Measurements from ENCODE around the gene SLC34A1. TPM values are rescaled to one million over a fixed set of nuclear protein-coding genes. Genes with fewer than 3 reads are reported as not detected.

Gene SLC34A1
- total and polyA plus RNA-seq, 2 of the 4 experiments (the other 2 are of a cell fraction) = not detected

GRCh38 chr5:177440211-177440989 lies 56.2 kb downstream of the SLC34A1 start:
- Histone ChIP-seq H3K18ac (ENCODE audit: low read depth, low read length) (no peak overlapping the region), H3K4me1 (ENCODE audit: control insufficient read depth, insufficient read depth, low read length) (no peaks in the 10 kb centered on the region), H4K20me1 (ENCODE audit: insufficient read depth, low read length) (peaks cover 4% of the 10 kb centered on the region; the same call in 1 of the 2 replicates), H3K36me3 (ENCODE audit: control insufficient read depth, insufficient read depth, low read length) (peaks cover 24% of the 10 kb centered on the region; the same call in 1 of the 2 replicates), H4K91ac (ENCODE audit: insufficient read depth, low read depth, low read length) (no peak overlapping the region), H3K9me3 (ENCODE audit: control insufficient read depth, insufficient read depth, low read length) (no peaks in the 10 kb centered on the region), H2BK15ac (ENCODE audit: low read depth, low read length) (no peak overlapping the region), H3K9me1 (ENCODE audit: insufficient read depth, low read length) (peaks cover 6% of the 10 kb centered on the region; the same call in 1 of the 2 replicates), H4K5ac (ENCODE audit: low read depth, low read length) (no peak overlapping the region), H4K8ac (ENCODE audit: low read depth in 2 of 2, low read length in 2 of 2) (no peak overlapping the region), H2BK120ac (ENCODE audit: low read depth, low read length) (no peak overlapping the region), H3K4me2 (ENCODE audit: low read depth, low read length) (no peak overlapping the region), H3K14ac (replicated peaks; ENCODE audit: low read depth, low read length) (no peak overlapping the region), H3K23ac (ENCODE audit: low read depth, low read length) (no peak overlapping the region), H2AK5ac (ENCODE audit: low read depth, low read length) (no peak overlapping the region), H2BK20ac (ENCODE audit: low read depth, low read length) (no peak overlapping the region), H3K27me3 (ENCODE audit: control insufficient read depth, insufficient read depth, low read length) (no peaks in the 10 kb centered on the region), H3K4ac (ENCODE audit: low read depth, low read length) (no peak overlapping the region), H3K56ac (ENCODE audit: extremely low read depth, insufficient read depth, low read length) (no peak overlapping the region), H2AK9ac (replicated peaks; ENCODE audit: low read depth, low read length, poor library complexity) (peak overlapping the region; percentile 31), H3K79me1 (ENCODE audit: low read depth in 1 of 2, low read length in 2 of 2) (no peaks in the 10 kb centered on the region), H2AFZ (replicated peaks; ENCODE audit: low read length, poor library complexity) (peak overlapping the region; percentile 39), H3K27ac (ENCODE audit: insufficient read depth, low read length) (no peak overlapping the region), H2BK5ac (ENCODE audit: low read depth, low read length, poor library complexity, severe bottlenecking) (no peak overlapping the region), H3K4me3 (ENCODE audit: insufficient read depth, low read depth, low read length) (no peak overlapping the region), H3K9ac (ENCODE audit: low read depth, low read length) (no peak overlapping the region)
- intact Hi-C loops (cut with micrococcal nuclease) (no loop called here), dilution Hi-C loops (cut with HindIII; ENCODE audit: low sequenced_read_pairs, unreplicated experiment) (no loop called here), in situ Hi-C loops (cut with MboI; ENCODE audit: low sequenced_read_pairs) (no loop called here)
- POLR2A ChIA-PET (ENCODE audit: unreplicated experiment) = no interaction called here
- WGBS, 2 experiments (ENCODE audit: extremely low coverage in 2 of 2, insufficient read length in 1 of 2) = 92% methylated on average over 15 of the region's 24 CpGs; no CpG with 5 or more reads in 1 of the 2 experiments
- ATAC-seq (ENCODE audit: low read depth) (no peak), DNase-seq (no peak)
- CTCF ChIA-PET = interaction anchor here (1.5 kb wide), 1 partner anchor 13 kb away, joined by 3 read pairs; no protein-coding TSS in a partner anchor
- BruUV-seq (replicated peaks) = no TSS peak
- TF ChIP-seq, protein P1, sequence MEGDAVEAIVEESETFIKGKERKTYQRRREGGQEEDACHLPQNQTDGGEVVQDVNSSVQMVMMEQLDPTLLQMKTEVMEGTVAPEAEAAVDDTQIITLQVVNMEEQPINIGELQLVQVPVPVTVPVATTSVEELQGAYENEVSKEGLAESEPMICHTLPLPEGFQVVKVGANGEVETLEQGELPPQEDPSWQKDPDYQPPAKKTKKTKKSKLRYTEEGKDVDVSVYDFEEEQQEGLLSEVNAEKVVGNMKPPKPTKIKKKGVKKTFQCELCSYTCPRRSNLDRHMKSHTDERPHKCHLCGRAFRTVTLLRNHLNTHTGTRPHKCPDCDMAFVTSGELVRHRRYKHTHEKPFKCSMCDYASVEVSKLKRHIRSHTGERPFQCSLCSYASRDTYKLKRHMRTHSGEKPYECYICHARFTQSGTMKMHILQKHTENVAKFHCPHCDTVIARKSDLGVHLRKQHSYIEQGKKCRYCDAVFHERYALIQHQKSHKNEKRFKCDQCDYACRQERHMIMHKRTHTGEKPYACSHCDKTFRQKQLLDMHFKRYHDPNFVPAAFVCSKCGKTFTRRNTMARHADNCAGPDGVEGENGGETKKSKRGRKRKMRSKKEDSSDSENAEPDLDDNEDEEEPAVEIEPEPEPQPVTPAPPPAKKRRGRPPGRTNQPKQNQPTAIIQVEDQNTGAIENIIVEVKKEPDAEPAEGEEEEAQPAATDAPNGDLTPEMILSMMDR (conservative IDR thresholded peaks at IDR 0.05; ENCODE audit: low read depth, low read length) = no peak
- no peak for TF ChIP-seq MXI1 (IDR thresholded peaks at IDR 0.05; ENCODE audit: borderline replicate concordance, low read depth, low read length)
- no peak for TF ChIP-seq SMC3 (IDR thresholded peaks at IDR 0.05; ENCODE audit: low read depth, low read length)
- TF ChIP-seq CEBPB (IDR thresholded peaks at IDR 0.05; ENCODE audit: low read depth, low read length) = no peak

Data from IMR-90 (cell line).